Measurements from ENCODE around the gene CTIF.

CTIF gene

DNA sequence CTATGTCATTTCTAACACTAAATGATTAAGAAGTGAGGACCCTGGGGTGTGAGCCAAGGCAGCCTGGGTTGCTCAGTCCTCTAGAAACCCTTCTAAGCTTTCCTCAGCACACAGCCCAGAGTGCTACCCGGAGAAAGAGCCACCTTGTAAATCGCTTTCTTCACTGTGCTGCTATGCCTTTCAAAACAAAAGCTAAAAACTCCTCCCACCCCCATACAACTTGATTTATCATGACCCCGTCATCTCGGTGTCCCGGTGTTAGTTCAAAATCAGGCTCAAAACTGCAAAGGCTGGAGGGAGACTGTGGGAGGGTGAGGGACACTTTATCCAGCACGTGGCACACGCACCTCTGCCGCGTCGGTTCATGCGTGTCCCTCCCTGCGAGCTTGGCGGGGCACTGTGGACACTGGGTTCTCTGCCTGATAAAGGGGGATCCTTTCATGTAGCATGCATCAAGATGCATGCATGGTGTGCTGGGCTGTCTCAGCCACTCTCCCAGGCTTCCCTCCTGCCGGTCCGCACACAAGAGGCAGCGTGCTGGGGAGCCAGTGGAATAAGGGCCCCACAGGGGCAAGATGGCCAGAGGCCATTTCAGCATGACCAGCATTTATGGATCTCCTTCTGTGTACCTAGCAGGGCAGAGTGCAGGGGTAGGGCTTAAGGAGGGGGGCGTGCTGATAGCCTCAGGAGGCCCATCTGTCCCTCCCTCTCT is 241.5 kb downstream of the CTIF start:
- no peak for DNase-seq

DNA sequence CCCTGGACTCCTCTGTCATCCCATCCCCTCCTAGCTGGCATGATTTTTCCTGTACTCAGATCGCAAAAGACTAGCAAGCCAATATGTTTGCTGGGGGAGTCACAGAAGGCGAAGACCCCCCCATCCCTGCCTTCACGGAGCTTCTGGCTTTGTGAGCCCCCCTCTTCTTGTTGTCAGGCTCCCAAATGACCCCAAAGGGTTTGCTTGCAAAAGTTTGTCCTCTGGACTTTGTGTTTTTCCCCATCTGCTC is 242.0 kb downstream of the CTIF start:
- no peak for DNase-seq

DNA sequence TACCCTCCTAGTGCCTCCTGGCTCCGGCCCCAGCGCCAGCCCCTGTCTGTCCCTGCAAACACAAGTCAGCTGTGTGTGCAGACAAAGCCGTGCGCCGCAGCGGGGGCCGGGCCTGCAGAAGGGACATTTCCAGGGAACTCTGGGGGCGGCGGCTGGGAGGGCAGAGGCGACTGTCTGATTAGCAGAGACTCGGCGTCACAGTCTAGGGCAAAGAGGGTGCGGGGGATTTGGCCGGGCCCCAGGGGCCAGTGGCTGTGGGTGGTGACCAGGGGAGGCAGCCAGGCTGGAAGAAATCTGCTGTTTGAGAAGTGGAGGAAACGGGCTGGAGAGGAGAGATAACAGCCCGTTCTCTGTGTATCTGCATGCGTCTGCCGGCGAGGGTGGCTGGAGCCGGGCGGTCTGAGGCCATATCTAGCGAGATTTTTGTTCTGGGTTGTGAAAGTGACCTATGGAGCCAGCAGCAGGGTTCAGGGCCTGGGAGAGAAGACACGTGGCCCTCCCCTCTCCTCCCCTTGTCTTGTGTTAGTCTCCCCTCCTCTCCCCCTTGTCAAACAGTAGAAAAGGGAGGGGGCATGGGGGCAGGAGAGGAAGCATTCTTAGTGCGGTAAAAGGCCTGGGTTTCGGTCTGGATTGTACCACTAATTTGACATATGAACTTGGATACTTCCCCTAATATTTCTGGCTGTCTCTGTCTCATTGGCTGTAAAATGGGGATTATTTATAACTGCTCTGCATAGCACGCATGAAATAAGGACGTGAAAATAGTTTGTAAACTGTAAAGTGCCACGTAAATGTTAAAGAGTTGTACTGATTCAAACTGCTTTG is 242.5 kb downstream of the CTIF start:
- DNase-seq = peak; percentile 11

DNA sequence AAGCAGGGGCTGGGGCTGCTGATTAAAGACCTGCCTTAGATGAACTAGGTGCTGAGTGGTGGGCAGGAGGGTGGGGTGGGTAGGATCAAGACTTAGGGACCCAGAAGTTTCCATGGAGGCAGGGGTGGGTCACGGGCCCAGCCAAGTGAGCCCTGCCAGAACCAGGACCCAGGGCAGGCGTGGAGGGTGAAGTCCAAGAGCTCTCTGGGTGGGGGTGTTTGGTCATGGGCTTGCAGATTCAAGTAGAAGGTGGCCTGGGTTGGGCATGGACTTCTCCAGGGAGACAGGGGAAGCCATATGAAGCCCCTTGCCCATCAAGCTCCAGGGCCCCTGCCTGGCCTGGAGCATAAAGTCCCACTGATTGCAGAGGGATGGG is 243.1 kb downstream of the CTIF start:
- no peak for DNase-seq

DNA sequence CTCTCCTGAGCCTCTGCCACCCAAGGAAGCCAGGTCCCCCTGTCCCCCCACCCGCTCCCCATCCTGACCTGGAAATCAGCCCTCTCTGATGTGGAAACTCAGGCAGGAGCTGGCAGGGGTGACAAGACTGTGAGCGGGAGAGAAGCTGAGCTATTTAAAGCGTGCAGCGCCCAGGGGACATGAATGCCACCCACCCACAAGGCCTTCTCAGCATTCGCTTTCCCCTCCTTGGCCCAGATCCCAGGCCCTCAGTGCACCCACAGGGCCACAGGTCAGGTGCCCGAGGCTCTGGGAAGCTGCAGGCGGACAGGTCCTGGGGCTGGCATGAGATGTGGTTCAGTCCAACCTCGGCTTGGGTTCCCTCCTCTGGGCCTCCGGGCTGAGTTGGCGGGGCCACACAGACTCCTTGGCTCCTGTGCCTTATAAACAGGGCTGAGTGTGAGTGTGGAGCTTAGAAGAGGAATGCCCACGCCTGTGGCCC is 243.6 kb downstream of the CTIF start:
- DNase-seq = no peak

DNA sequence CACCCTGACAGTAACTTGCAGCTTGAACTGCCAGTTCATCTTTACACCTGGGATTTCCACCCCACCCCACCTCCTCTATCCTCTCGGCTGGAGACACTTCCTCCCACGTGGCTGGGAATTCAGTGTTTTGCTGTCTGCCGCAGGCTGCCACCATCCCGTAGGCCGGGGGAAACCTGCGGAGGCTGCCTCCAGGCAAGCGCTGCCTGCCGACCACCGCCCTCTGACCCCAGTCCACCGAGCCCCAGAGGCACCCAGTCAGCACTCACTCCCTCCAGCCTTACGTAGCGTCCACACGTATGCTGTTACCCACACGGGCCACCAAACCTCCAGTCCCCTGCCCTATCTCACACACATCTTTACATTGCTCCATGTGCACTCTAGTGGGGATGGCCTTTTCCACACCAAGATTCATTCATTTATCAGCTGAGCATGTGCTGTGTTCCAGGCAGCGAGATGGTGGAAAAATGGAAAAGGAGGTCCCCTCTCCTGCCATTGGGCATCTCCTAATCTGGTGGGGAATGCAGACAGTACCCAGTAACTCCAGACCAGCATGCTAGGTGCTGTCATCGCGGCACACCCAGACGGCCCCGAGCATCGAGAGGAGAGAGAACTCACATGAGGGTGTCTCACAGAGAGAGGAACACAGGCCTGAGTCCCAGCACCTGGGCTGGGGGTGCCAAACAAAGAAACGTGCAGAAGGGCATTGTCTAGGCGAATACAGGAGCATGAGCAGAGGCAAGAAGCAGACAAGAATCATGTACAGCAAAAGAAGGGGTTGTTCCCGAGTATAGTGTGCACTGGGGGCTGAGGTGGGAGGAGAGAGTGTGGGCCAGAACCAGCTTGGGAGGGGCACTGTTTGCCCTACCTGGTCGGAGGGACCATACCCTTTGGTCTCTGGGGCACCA is 245.0 kb downstream of the CTIF start:
- DNase-seq = no peak

- no peak for DNase-seq
Measured at GRCh38 chr18:48784656-48785055, 245.8 kb downstream of the CTIF start.

- DNase-seq = peak; percentile 34
Measured at GRCh38 chr18:48785091-48785614, 246.3 kb downstream of the CTIF start.

DNA sequence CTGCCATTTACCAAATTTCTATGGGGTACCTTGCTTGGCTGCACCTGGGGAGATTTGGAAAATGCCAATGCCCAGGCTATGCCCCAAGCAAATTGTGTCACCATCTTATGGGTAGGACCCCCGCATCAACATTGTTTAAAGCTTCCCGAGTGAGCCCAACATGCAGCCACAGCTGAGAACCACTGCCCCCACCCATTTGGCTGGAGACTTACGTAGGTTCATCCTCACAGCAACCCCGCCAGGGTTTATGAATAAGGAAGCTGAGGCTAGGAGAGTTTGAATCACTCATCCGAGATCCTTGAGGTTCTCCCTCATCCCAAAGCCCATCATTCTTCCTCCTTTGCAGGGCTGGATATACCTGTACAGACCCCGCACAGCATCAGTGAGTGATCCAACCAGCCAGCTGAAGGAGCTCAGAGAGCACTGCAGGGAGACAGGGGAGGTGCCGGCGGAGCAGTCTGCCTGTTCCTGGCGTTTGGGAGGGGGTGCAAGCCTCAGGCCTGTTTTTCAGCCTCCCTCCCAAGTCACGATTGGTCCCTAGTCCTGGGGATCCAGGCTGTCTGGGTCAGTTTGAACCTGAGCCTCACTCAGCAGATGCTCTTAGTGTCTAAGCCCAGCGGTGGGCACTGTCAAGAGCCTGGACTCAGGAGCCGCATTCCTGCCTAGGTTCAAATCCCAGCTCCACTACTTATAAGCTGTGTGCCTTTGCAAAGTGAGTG is 247.1 kb downstream of the CTIF start:
- DNase-seq = no peak

- DNase-seq = no peak
Measured at GRCh38 chr18:48786455-48787202, 247.8 kb downstream of the CTIF start.

DNA sequence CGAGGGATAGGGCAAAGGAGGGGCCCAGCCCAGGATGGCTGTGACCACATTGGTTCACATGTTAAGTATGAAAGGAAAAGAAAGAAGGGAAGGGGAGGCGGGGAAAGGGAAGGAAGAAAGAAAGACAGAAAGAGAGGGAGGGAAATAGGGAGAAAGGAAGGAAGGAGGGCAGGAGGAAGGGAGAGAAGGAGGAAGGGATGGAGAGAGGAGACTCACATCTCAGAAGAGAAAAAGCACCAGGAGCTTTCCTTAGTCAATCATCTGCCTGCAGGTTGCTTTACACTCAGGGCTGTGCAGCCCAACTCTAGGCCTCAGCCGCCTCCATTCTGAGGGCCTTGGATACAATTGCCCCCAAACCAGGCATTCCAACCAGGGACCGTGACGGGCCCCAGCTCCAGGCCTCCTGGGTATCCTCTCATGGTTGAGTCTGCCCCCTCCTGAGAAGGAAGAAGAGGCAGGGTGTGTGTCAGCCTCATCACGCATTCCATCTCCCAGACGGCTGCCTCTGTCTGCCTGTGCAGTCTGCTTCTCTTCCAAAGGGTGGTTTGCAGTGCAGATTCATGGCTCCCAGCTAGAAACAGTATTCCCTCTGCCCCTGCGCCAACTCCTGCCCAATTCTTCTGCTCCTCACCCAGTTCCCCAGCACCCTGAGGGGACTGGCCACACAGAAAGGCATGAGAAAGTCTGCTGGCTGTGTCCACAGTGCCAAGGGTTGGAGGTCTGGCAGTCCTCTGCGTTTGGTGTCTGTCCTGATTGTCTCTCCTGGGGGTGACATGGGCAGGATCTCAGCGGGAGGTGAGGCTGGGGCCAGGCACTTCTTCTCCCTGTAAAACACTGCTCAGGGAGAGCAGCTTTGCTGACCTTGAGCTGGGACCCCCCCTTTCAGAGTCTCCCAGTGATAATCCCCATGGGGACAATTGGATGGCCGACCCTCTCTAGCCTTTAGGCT is 248.6 kb downstream of the CTIF start:
- no peak for DNase-seq

- DNase-seq = no peak
Measured at GRCh38 chr18:48788373-48788772, 249.5 kb downstream of the CTIF start.

DNA sequence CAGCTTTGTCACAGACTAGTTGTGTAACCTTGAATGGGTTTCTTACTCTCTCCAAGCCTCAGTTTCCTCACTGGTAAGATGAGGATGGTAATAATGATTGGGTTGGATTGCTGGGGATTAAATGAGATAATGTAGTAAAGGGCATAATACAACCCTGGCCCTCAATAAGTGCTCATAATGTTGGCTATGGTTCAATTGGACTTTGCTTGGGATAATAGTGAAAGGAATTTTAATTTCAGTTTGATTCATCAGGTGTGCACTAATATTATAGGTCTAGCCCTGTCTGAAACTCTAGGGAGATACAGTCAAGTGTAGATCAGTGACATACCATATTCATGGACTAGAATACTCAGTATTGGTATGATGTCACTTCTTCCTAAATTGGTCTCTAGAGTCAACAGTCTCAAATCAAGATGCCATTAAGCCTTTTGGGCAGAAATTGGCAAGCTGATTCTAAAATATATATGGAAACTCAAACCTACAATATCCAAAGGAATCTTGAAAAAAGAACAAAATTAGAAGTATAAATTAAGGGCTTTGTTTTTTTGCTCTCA is 250.5 kb downstream of the CTIF start:
- DNase-seq = no peak

DNA sequence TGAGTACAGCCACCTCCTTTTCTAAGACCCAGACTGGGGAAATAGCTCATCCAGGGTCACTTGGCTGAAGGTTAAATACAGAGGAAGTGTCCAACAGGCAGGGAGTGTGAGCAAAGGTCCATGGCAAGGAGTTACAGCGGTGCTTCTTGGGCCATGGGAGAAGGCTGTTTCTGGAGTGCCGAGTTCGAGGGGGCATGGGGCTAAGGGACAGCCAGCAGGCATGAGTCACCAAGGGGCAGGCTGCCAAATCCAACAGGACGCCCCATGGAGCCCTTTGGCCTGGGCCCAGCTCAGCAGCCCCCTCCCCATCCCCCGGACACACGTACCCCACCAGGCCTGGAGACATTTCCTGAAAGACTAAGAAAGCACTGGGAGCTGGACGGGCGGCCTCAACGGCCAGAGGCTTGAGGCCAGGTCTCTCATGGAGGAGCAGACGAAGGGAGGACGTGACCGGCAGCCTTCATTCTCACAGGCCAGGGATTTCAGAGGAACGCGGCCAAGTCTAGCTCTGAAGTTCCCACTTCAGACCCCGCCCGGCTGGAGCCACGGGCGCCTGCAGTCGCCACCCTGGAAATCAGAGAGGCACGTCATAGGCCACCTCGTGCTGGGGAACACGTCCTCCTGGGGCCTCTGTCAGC is 251.5 kb downstream of the CTIF start:
- DNase-seq = no peak

DNA sequence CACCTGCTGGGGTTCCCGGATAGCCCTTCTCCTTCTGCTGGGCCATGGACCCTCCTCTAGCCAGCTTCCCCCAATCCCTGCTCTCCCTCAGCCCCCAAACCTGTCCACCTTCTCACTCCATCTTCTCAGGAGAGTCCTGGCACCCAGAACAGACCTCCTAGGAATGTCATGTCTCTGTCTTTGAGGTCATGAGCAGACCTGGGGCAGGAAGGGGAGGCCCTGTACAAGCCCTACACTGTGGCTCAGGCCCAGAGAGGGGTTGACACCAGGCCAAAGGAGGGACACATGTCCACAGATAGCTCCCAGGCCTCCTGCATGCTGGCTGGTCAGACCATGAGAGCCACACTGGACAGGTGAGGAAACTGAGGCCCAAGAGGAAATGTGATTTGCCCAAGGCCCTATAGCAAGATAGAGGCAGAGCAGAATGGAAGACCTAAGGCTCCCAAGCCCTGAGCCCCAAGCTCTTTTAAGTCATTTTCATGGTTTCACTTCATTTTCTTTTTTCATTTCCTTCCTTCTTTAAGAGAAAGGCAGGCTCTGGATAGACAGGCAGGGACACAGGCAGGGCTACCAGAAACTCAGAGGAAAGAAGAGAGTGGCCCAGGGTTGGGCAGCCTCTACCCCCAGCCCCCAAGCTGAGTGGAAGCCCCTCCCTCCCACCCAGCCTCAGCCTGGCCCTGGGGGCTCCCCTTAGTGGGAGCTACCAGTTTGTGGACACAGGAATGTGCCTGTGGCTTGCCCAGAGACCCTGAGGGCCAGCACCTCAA is 252.2 kb downstream of the CTIF start:
- DNase-seq = no peak

DNA sequence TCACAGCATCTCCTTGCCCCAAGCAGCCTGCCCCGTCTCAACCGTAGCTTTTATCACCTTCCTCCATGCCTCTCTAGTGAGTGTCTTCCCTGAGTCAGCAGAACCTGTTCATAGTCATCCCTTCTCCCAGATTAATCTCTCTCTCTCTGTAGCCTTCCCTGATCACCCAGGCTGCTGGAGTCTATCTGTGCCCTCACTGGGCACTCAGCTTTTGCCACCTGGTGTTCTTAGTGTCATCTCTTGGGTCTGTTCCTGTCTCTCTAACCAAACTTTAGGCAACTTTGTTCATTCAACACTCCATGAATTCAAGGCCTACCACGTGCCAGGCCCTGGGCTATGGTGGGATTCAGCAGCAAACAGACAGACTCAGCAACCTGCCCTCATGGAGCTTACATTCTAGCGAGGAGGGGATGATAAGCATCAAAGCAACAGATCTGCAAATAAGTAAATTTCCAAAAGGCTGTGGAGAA is 252.8 kb downstream of the CTIF start:
- DNase-seq = no peak

GRCh38 chr18:48792141-48792540 is 253.3 kb downstream of the CTIF start:
- DNase-seq = no peak

DNA sequence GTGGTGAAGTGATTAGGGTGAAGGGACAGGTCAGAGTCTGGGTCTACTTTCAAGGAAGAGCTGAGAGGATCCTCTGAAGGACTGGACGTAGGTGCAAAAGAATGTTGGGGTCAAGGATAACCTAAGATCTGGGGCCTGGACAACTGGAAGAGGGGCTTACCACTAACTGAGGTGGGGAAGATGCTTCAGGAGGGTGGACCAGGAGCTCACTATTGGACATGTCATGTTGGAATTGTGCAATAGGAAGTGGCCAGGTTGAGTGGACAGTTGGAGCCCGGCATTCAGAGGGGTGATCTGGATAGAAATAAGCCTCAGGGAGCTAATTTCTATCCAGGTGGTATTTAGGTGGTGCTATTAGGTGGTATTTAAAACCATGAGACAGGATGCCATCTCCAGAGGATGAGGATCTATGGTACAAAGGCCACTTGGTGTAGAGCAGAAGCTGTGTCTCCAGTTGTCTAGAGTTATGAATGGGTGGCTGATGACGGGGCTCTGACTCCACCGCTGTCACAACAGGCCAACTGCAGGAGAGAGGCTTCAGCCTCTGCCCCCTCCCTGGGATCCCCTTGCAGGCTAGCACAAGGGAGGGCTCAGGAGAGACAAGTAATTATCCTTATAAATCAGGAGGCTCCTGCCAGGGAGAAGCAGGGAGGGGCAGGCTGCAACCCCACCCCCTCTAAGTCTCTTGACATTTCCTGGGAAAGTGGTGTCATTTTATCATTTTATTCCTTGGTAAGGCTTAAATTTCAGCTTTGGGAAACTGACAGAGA is 254.0 kb downstream of the CTIF start:
- no peak for DNase-seq
